Amniotic epithelial cell (primary cell): ENCODE results near the gene PTPN11.
"Not testable (repeated sequence)": the region's sequence is repeated elsewhere in the genome, so short reads cannot be mapped to it uniquely, and the experiment has no call there.

ENCODE experiments used
- DNase-seq: peaks from one replicate; pipeline ENCODE4 v3.0.0-alpha.2; 2010; ENCODE audit warnings: low read depth

Gene PTPN11

DNA sequence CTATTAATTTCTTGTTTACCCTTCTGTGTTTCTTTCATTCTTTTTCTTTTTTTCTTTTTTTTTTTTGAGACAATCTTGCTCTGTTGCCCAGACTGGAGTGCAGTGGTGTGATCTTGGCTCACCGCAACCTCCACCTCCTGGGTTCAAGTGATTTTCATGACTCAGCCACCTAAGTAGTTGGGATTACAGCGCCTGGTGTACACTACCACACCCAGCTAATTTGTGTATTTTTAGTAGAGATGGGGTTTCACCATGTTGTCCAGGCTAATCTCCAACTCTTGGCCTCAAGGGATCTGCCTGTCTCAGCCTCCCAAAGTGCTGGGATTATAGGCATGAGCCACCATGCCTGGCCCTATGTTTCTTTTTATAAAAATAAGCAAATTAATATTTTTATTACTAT lies 29.4 kb downstream of the PTPN11 start:
- DNase-seq: peak; percentile 19

DNA sequence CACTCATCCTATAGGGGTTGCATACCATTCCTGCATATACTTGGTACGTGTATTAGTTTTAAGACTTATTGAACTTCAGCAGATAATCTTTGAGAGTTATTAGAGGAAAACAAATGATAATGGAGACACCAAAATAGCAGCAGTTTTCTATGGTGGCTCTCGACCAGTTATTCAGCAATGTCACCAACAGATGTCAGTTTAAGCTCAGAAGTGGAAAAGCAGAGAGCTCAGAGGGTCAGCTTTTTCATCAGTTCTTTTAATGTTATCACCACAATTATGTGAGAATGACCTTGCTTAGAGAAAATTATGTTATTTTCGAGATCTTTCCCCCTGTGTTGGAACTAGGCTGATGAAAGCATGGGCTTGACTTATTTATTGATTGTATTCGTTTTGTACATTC lies 32.0 kb downstream of the PTPN11 start:
- no peak for DNase-seq

GRCh38 chr12:112456029-112456428 lies 37.3 kb downstream of the PTPN11 start:
- no peak for DNase-seq

DNA sequence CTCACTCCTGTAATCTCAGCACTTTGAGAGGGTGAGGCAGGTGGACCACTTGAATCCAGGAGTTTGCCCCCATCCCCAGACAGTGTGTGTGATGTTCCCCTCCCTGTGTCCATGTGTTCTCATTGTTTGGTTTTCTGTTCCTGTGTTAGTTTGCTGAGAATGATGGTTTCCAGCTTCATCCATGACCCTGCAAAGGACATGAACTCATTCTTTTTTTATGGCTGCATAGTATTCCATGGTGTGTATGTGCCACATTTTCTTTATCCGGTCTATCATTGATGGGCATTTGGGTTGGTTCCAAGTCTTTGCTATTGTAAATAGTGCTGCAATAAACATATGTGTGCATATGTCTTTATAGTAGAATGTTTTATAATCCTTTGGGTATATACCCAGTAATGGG lies 38.4 kb downstream of the PTPN11 start:
- not testable (repeated sequence) for DNase-seq

DNA sequence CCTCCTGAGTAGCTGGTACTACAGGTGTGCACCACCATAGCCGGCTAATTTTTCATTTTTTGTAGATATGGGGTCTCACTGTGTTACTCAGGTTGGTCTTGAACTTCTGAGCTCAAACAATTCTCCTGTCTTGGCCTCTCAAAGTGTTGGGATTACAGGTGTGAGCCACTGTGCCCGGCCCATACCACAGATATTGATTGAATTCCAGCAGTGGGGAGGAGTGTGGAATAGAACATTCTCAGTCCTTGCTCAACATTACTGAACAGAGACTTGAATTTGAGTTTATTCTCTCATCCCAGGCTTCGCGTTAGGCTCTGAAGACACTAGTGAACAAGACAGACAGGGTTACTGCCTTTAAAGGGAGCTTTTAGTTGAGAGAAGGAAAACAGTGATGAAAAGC lies 39.6 kb downstream of the PTPN11 start:
- no peak for DNase-seq

DNA sequence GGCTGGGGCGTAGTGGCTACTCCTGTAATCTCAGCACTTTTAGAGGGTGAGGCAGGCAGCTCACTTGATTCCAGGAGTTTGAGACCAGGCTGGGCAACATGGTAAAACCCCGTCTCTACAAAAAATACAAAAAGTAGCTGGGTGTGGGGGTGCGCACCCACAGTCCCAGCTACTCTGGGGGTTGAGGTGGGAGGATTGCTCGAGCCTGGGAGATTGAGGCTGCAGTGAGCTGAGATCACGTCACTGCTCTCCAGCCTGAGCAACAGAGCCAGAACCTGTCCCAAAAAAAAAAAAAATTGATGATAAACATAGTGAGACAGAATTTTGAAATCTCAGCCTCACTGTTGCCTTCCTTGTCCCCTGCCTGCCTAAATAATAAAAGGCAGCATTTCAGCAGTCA lies 40.0 kb downstream of the PTPN11 start:
- no peak for DNase-seq

- no peak for DNase-seq
Observed at GRCh38 chr12:112463478-112463877, 44.7 kb downstream of the PTPN11 start.

DNA sequence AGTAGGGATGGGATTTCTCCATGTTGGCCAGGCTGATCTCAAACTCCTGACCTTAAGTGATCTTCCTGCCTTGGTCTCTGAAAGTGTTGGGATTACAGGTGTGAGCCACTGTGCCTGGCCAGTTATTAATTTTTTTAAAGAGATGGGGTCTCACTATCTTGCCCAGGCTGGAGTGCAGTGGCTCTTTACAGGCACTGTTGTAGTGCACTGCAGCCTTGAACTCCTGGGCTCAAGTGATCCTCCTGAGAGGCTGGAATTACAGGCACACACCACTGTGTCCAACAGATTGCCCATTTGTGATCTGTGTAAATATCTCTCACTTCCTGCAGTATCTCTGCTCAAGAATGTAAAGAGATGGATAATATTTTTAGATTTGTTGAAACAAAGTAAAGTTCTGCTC lies 45.9 kb downstream of the PTPN11 start:
- no peak for DNase-seq

- no peak for DNase-seq
Observed at GRCh38 chr12:112466011-112466422, 47.3 kb downstream of the PTPN11 start.

GRCh38 chr12:112466835-112467234 lies 48.1 kb downstream of the PTPN11 start:
- DNase-seq: no peak

DNA sequence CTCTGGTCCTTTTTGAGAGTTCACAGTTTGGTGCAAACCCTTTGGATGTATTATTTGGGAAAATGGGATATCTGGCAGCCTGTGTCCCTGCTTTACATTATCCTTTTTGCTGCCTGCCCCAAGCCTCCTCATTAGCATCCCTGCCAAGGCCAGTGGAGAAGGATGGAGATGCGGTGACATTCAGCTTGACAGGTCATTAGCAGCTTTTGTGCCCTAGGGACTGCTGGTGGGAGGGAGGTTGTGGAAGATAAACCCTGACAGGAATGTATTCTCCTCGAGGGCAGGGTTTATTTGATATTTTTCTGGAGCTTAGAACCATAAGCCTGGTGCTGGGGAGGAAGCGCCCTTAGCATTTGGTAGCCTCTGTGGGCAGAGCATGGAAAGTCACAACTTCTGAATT lies 49.3 kb downstream of the PTPN11 start:
- DNase-seq: no peak

- DNase-seq: peak; percentile 8
Observed at GRCh38 chr12:112473056-112473455, 54.3 kb downstream of the PTPN11 start.

DNA sequence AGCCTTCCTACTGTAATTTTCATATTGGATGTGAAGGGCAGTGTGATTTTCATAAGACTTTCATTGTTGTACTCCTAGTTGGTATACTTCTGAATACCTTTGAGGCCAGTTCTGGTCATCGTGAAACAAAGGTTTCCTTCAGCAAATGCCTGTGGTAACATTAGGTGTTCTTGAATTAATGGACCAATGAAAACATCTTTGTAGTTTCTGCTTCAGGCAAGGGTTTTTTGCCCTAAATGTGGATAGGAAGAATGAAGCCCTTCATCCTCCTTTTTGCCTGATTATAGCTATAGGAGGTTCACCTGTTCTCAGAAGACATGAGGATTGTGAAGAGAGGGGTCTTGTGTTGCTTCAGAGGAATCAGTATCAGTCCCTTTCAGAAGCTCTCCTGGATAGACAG lies 60.7 kb downstream of the PTPN11 start:
- DNase-seq: no peak

- DNase-seq: no peak
Observed at GRCh38 chr12:112480931-112481330, 62.2 kb downstream of the PTPN11 start.

DNA sequence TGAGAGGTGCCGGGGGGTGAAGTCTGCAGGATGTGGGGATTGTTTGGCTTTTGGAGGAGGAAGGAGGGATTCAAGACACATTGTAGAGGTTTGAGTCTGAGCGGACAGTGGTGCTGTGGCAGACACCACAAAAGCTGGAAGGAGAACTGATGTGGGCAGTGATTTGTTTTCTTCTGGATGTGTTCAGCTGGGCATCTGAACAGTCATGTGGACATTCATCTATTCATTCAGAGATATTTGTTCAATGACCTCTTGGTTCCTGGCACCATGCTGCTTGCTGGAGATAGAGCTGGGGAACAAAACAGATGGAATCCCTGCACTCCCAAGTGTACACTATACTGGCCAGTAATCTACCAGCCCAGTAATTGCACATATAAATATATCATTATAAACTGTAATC lies 64.0 kb downstream of the PTPN11 start:
- DNase-seq: no peak

DNA sequence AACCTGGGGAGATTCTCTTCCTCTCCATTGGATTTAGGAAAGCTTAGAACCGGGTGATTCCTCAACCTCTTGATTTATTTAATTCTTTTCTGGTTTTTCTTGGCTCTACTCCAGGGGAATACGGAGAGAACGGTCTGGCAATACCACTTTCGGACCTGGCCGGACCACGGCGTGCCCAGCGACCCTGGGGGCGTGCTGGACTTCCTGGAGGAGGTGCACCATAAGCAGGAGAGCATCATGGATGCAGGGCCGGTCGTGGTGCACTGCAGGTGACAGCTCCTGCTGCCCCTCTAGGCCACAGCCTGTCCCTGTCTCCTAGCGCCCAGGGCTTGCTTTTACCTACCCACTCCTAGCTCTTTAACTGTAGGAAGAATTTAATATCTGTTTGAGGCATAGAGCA lies 67.6 kb downstream of the PTPN11 start:
- DNase-seq: no peak

- no peak for DNase-seq
Observed at GRCh38 chr12:112488257-112488876, 69.6 kb downstream of the PTPN11 start.

DNA sequence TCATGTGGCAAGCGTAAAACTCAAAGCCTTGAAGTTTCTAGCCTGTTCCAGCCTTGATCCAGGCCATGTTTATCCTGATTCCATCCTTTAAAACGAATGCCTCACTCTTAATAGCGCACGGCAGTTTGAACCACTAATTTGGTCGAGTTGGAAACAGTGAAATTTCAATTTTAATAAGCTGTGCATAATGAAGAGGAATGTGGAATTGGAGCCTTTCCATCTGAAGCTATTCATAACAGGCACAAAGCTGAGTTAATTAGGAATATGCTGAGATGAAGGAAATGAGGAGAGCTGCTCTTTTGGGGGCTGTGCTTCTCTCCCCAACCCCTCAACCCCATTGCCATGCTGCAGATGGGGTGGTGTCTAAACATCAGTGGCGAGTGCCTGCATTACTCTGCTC lies 70.7 kb downstream of the PTPN11 start:
- DNase-seq: no peak

- DNase-seq: no peak
Observed at GRCh38 chr12:112496496-112496895, 77.7 kb downstream of the PTPN11 start.

- DNase-seq: peak; percentile 17
Observed at GRCh38 chr12:112498580-112498979, 79.8 kb downstream of the PTPN11 start.

- DNase-seq: no peak
Observed at GRCh38 chr12:112503512-112503911, 84.8 kb downstream of the PTPN11 start.

GRCh38 chr12:112506513-112507166 lies 87.9 kb downstream of the PTPN11 start:
- DNase-seq: no peak

DNA sequence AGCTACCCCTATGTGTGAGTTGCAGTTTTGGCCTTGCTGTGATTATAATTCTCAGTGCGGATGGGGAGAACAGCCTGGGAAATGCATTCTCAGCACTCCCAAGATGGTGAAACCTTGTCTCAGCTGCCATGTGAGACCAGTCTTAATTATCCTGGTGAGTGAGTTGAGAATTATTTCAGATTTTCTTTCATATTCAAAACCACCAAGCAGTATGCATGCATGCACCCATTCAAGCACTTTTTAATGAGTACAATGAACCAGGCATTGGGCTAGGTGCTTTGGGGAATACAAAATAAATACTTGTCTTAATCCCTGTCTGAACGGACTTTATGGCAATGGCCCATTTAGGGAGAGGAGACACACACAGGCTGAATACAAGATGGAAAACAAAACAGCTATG lies 94.7 kb downstream of the PTPN11 start:
- DNase-seq: no peak

DNA sequence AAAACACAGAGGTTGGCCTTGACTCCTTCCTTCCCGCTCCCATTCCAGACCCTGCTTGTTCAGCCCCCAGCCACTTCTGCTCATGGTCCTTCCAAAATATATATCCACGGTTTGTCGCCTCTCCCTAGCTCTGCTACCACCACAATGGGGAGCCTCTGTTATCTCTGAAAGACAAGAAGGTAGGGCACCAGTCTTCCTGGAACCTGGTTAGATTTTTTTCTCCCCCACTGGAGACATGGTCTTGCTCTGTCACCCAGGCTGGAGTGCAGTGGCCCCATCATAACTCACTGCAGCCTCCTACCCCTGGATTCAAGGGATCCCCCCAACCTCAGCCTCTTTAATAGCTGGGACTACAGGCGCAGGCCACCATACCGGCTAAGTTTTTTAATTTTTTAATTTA lies 95.7 kb downstream of the PTPN11 start:
- DNase-seq: no peak
